HL-60 (cell line): ENCODE measurements around the gene ASPN.

Source experiments
- DNase-seq, 2 experiments: peaks; one replicate each; pipeline ENCODE4 v3.0.0-alpha.2; 2010 to 2020; ENCODE audit warnings: low read depth in 1 of 2, low spot score in 1 of 2
- H3K27ac ChIP-seq: fragments of 250-450 bp; sonication (Bioruptor Pico); replicated peaks from 2 replicates; pipeline ENCODE4 v1.5.1; 2020; ENCODE audit warnings: mild to moderate bottlenecking, moderate library complexity
- H3K27me3 ChIP-seq: fragments of 250-450 bp; sonication (Bioruptor Pico); 2 replicates; pipeline ENCODE4 v1.5.1; 2021; ENCODE audit warnings: mild to moderate bottlenecking, moderate library complexity; ENCODE audit not compliant: insufficient read depth, poor library complexity, severe bottlenecking
- H3K4me3 ChIP-seq: replicated peaks from 2 replicates; pipeline ENCODE4 v1.5.1; 2011; ENCODE audit warnings: mild to moderate bottlenecking, control low read depth, low read length; ENCODE audit not compliant: insufficient read depth
- GABPA ChIP-seq: IDR thresholded peaks from 2 replicates; pipeline ENCODE4 v1.6.1; 2012; ENCODE audit warnings: low read depth
- POLR2AphosphoS5 ChIP-seq: IDR thresholded peaks from 2 replicates; pipeline ENCODE4 v1.6.1; 2012; ENCODE audit warnings: low read depth
- SPI1 ChIP-seq: IDR thresholded peaks from 2 replicates; pipeline ENCODE4 v1.6.1; 2012; ENCODE audit warnings: low read depth, mild to moderate bottlenecking, borderline replicate concordance
- long read RNA-seq: library from polyadenylated mRNA; unstranded; transcript quantifications from one replicate; pipeline ENCODE4 v2.0.0, GENCODE V29; 2020
- TF ChIP-seq, protein P1 (sequence below): IDR thresholded peaks from one replicate; pipeline ENCODE4 v1.5.1; 2011; ENCODE audit warnings: low read length, control low read depth, inconsistent platforms; ENCODE audit not compliant: insufficient read depth
- TF ChIP-seq, protein P2 (sequence below): IDR thresholded peaks from 2 replicates; pipeline ENCODE4 v1.6.1; 2012; ENCODE audit warnings: low read depth; ENCODE audit not compliant: insufficient replicate concordance

The ASPN gene
- long read RNA-seq, partial matches to known transcripts: 0 of 1 reads
- long read RNA-seq, other reads (novel, unspliced or antisense): 1 of 1 reads

DNA sequence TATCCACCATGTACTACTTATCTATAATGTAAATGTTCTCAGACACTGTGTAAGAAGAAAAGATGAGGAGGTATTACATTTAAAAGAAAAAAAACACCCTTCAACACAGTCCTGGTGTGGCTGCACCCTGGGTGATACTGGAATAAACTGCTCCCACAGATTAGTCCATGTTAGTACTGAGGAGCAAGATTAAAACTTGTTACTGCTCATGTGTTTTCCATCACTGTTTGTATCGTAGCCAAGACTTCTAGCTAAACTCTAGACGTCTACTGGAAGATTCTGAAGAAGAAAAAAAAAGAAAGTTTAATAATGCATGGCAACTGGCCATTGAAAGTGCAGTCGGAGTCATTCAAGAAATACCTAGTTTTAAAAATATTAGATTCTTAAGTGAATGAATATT is at the start of gene ASPN:
Gene ASPN, minus strand, starts transcription at position 178 of the 400 bp plus-strand sequence.
- Histone ChIP-seq H3K27me3 (no peaks in the 10 kb centered on the region), H3K27ac (no peak within 1 kb of the TSS), H3K4me3 (no peak within 1 kb of the TSS)
- no peak for TF ChIP-seq POLR2AphosphoS5
- TF ChIP-seq, protein P1, sequence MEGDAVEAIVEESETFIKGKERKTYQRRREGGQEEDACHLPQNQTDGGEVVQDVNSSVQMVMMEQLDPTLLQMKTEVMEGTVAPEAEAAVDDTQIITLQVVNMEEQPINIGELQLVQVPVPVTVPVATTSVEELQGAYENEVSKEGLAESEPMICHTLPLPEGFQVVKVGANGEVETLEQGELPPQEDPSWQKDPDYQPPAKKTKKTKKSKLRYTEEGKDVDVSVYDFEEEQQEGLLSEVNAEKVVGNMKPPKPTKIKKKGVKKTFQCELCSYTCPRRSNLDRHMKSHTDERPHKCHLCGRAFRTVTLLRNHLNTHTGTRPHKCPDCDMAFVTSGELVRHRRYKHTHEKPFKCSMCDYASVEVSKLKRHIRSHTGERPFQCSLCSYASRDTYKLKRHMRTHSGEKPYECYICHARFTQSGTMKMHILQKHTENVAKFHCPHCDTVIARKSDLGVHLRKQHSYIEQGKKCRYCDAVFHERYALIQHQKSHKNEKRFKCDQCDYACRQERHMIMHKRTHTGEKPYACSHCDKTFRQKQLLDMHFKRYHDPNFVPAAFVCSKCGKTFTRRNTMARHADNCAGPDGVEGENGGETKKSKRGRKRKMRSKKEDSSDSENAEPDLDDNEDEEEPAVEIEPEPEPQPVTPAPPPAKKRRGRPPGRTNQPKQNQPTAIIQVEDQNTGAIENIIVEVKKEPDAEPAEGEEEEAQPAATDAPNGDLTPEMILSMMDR: no peak
- TF ChIP-seq GABPA: no peak
- TF ChIP-seq, protein P2, sequence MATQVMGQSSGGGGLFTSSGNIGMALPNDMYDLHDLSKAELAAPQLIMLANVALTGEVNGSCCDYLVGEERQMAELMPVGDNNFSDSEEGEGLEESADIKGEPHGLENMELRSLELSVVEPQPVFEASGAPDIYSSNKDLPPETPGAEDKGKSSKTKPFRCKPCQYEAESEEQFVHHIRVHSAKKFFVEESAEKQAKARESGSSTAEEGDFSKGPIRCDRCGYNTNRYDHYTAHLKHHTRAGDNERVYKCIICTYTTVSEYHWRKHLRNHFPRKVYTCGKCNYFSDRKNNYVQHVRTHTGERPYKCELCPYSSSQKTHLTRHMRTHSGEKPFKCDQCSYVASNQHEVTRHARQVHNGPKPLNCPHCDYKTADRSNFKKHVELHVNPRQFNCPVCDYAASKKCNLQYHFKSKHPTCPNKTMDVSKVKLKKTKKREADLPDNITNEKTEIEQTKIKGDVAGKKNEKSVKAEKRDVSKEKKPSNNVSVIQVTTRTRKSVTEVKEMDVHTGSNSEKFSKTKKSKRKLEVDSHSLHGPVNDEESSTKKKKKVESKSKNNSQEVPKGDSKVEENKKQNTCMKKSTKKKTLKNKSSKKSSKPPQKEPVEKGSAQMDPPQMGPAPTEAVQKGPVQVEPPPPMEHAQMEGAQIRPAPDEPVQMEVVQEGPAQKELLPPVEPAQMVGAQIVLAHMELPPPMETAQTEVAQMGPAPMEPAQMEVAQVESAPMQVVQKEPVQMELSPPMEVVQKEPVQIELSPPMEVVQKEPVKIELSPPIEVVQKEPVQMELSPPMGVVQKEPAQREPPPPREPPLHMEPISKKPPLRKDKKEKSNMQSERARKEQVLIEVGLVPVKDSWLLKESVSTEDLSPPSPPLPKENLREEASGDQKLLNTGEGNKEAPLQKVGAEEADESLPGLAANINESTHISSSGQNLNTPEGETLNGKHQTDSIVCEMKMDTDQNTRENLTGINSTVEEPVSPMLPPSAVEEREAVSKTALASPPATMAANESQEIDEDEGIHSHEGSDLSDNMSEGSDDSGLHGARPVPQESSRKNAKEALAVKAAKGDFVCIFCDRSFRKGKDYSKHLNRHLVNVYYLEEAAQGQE: no peak
- no peak for TF ChIP-seq SPI1
- DNase-seq: no peak

- Histone ChIP-seq H3K4me3 (no peak overlapping the region), H3K27me3 (no peaks in the 10 kb centered on the region), H3K27ac (no peak overlapping the region)
- no peak for TF ChIP-seq SPI1
- TF ChIP-seq, protein P2: no peak
- no peak for TF ChIP-seq POLR2AphosphoS5
- no peak for TF ChIP-seq GABPA
- TF ChIP-seq, protein P1: no peak
- DNase-seq: no peak
These were observed 48.6 kb upstream of the ASPN start for GRCh38 chr9:92530893-92531292.

DNA sequence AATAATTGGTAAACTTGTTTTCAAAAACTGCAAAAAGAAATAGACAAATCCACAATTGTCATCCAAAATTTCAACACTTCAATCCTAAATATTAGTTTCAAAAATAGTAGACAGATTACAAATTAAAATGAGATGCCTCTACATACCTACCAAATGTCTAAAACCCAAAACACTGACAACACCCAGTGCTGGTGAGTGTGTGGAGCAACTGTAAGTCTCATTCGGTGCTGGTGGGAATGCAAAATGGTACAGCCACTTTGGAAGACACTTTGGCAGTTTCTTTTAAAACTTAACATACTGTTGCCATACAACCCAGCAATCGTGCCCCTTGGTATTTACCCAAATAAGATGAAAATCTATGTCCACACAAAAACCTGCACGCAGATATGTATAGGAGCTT is 46.8 kb upstream of the ASPN start:
- Histone ChIP-seq H3K4me3 (no peak overlapping the region), H3K27ac (no peak overlapping the region), H3K27me3 (no peaks in the 10 kb centered on the region)
- DNase-seq: no peak
- TF ChIP-seq SPI1 (no peak), POLR2AphosphoS5 (no peak), GABPA (no peak)
- TF ChIP-seq, protein P2: no peak
- TF ChIP-seq, protein P1: no peak
